Activated CD8-positive, alpha-beta memory T cell treated with anti-CD3 and anti-CD28 coated beads for 1 hour (primary cell): ENCODE results near the gene CTBP1.

Experiments used
- DNase-seq, 2 donors: peaks; one replicate each; pipeline ENCODE4 v3.0.0-alpha.2; 2020; ENCODE audit warnings: low read depth in 1 of 2; ENCODE audit errors: extremely low read depth in 1 of 2

Gene CTBP1

GRCh38 chr4:1164444-1164843, 84.5 kb downstream of the CTBP1 start:
- DNase-seq, result no peak

GRCh38 chr4:1164040-1164439, 84.9 kb downstream of the CTBP1 start:
- no peak for DNase-seq
